ENCODE measurements around the gene ICOS.
"Not testable (repeated sequence)": the region's sequence is repeated elsewhere in the genome, so short reads cannot be mapped to it uniquely, and the experiment has no call there.

ICOS gene

GRCh38 chr2:203908066-203908796 lies 28.3 kb upstream of the ICOS start:
- Mint-ChIP-seq H3K27ac (no peak overlapping the region), H3K9me3 (peaks cover 6% of the 10 kb centered on the region), H3K27me3 (no peaks in the 10 kb centered on the region), H3K4me3 (no peak overlapping the region), H3K4me1 (ENCODE audit: low read depth) (peaks cover 24% of the 10 kb centered on the region), H3K36me3 (ENCODE audit: low read depth) (no peaks in the 10 kb centered on the region)

GRCh38 chr2:203908797-203909185 lies 27.8 kb upstream of the ICOS start:
- H3K27me3 Mint-ChIP-seq = peaks cover 4% of the 10 kb centered on the region
- H3K9me3 Mint-ChIP-seq = peaks cover 4% of the 10 kb centered on the region
- peaks cover 25% of the 10 kb centered on the region for H3K4me1 Mint-ChIP-seq (ENCODE audit: low read depth)
- no peak overlapping the region for H3K4me3 Mint-ChIP-seq
- H3K27ac Mint-ChIP-seq = no peak overlapping the region
- no peaks in the 10 kb centered on the region for H3K36me3 Mint-ChIP-seq (ENCODE audit: low read depth)

- Mint-ChIP-seq H3K27ac (peak overlapping the region; percentile 74), H3K9me3 (no peaks in the 10 kb centered on the region), H3K27me3 (peaks cover 5% of the 10 kb centered on the region), H3K4me1 (ENCODE audit: low read depth) (peaks cover 31% of the 10 kb centered on the region), H3K4me3 (peak overlapping the region; percentile 56), H3K36me3 (ENCODE audit: low read depth) (no peaks in the 10 kb centered on the region)
These were observed 27.1 kb upstream of the ICOS start for GRCh38 chr2:203909261-203909967.

- peaks cover 10% of the 10 kb centered on the region for H3K27me3 Mint-ChIP-seq
- peak overlapping the region; percentile 56 for H3K4me3 Mint-ChIP-seq
- H3K9me3 Mint-ChIP-seq = no peaks in the 10 kb centered on the region
These were observed 26.6 kb upstream of the ICOS start for GRCh38 chr2:203909974-203910373.

GRCh38 chr2:203913947-203914346 lies 22.6 kb upstream of the ICOS start:
- H3K27ac Mint-ChIP-seq = no peak overlapping the region

More at GRCh38 chr2:203909974-203910373, 26.6 kb upstream of the ICOS start:
- peaks cover 37% of the 10 kb centered on the region for H3K4me1 Mint-ChIP-seq (ENCODE audit: low read depth)
- H3K27ac Mint-ChIP-seq = peak overlapping the region; percentile 74
- no peaks in the 10 kb centered on the region for H3K36me3 Mint-ChIP-seq (ENCODE audit: low read depth)

GRCh38 chr2:203914546-203915182 lies 21.9 kb upstream of the ICOS start:
- Mint-ChIP-seq H3K27me3 (peaks cover 14% of the 10 kb centered on the region), H3K9me3 (no peaks in the 10 kb centered on the region), H3K4me1 (ENCODE audit: low read depth) (peaks cover 38% of the 10 kb centered on the region), H3K27ac (peak overlapping the region; percentile 61), H3K4me3 (no peak overlapping the region), H3K36me3 (ENCODE audit: low read depth) (no peaks in the 10 kb centered on the region)

More at GRCh38 chr2:203913947-203914346, 22.6 kb upstream of the ICOS start:
- H3K4me1 Mint-ChIP-seq (ENCODE audit: low read depth) = peaks cover 45% of the 10 kb centered on the region
- H3K4me3 Mint-ChIP-seq = no peak overlapping the region
- H3K27me3 Mint-ChIP-seq = peaks cover 14% of the 10 kb centered on the region
- H3K9me3 Mint-ChIP-seq = no peaks in the 10 kb centered on the region
- no peaks in the 10 kb centered on the region for H3K36me3 Mint-ChIP-seq (ENCODE audit: low read depth)

- Mint-ChIP-seq H3K27ac (peak overlapping the region; percentile 61), H3K4me1 (ENCODE audit: low read depth) (peaks cover 32% of the 10 kb centered on the region), H3K27me3 (peaks cover 14% of the 10 kb centered on the region), H3K36me3 (ENCODE audit: low read depth) (no peaks in the 10 kb centered on the region), H3K9me3 (no peaks in the 10 kb centered on the region), H3K4me3 (no peak overlapping the region)
These were observed 21.3 kb upstream of the ICOS start for GRCh38 chr2:203915256-203915655.

- Mint-ChIP-seq H3K27ac (no peak overlapping the region), H3K4me1 (ENCODE audit: low read depth) (peaks cover 30% of the 10 kb centered on the region), H3K9me3 (no peaks in the 10 kb centered on the region), H3K4me3 (no peak overlapping the region), H3K36me3 (ENCODE audit: low read depth) (no peaks in the 10 kb centered on the region), H3K27me3 (peaks cover 14% of the 10 kb centered on the region)
These were observed 19.8 kb upstream of the ICOS start for GRCh38 chr2:203916756-203917155.

GRCh38 chr2:203918264-203918663 lies 18.3 kb upstream of the ICOS start:
- Mint-ChIP-seq H3K9me3 (no peaks in the 10 kb centered on the region), H3K4me3 (no peak overlapping the region), H3K27me3 (peaks cover 14% of the 10 kb centered on the region), H3K36me3 (ENCODE audit: low read depth) (no peaks in the 10 kb centered on the region), H3K27ac (no peak overlapping the region), H3K4me1 (ENCODE audit: low read depth) (peaks cover 30% of the 10 kb centered on the region)

- Mint-ChIP-seq H3K27ac (no peak overlapping the region), H3K9me3 (no peaks in the 10 kb centered on the region), H3K4me1 (ENCODE audit: low read depth) (peaks cover 28% of the 10 kb centered on the region), H3K36me3 (ENCODE audit: low read depth) (no peaks in the 10 kb centered on the region), H3K27me3 (peaks cover 9% of the 10 kb centered on the region), H3K4me3 (no peak overlapping the region)
These were observed 17.7 kb upstream of the ICOS start for GRCh38 chr2:203918839-203919238.

- no peaks in the 10 kb centered on the region for H3K9me3 Mint-ChIP-seq
- H3K4me1 Mint-ChIP-seq (ENCODE audit: low read depth) = peaks cover 11% of the 10 kb centered on the region
- peaks cover 4% of the 10 kb centered on the region for H3K36me3 Mint-ChIP-seq (ENCODE audit: low read depth)
- H3K27me3 Mint-ChIP-seq = peaks cover 4% of the 10 kb centered on the region
- no peak overlapping the region for H3K27ac Mint-ChIP-seq
- no peak overlapping the region for H3K4me3 Mint-ChIP-seq
These were observed 10.9 kb upstream of the ICOS start for GRCh38 chr2:203925512-203926158.

GRCh38 chr2:203928849-203929248 lies 7.7 kb upstream of the ICOS start:
- Mint-ChIP-seq H3K4me3 (no peak overlapping the region), H3K36me3 (ENCODE audit: low read depth) (peaks cover 20% of the 10 kb centered on the region), H3K27ac (no peak overlapping the region), H3K4me1 (ENCODE audit: low read depth) (peaks cover 43% of the 10 kb centered on the region), H3K9me3 (peaks cover 5% of the 10 kb centered on the region), H3K27me3 (peaks cover 4% of the 10 kb centered on the region)

- not testable (repeated sequence) for H3K27me3 Mint-ChIP-seq
- H3K4me1 Mint-ChIP-seq (ENCODE audit: low read depth) = peaks cover 65% of the 10 kb centered on the region
These were observed 5.3 kb upstream of the ICOS start for GRCh38 chr2:203931262-203931661.

GRCh38 chr2:203934041-203934492 lies 2.5 kb upstream of the ICOS start:
- Mint-ChIP-seq H3K27me3 (no peaks in the 10 kb centered on the region), H3K36me3 (ENCODE audit: low read depth) (peaks cover 34% of the 10 kb centered on the region), H3K27ac (peak overlapping the region; percentile 99), H3K4me1 (ENCODE audit: low read depth) (peaks cover 65% of the 10 kb centered on the region), H3K4me3 (peak overlapping the region; percentile 72), H3K9me3 (peaks cover 5% of the 10 kb centered on the region)

More at GRCh38 chr2:203931262-203931661, 5.3 kb upstream of the ICOS start:
- not testable (repeated sequence) for H3K9me3 Mint-ChIP-seq
- Mint-ChIP-seq H3K27ac (peak overlapping the region; percentile 99), H3K4me3 (peak overlapping the region; percentile 61), H3K36me3 (ENCODE audit: low read depth) (peaks cover 20% of the 10 kb centered on the region)

All from stimulated activated naive CD8-positive, alpha-beta T cell treated with anti-CD3 and anti-CD28 coated beads, Interleukin-15, Interleukin-2, amounts not matched to agents 100 ng/mL and 50 ng/mL, for 24 hours (primary cell).